Endometrium (tissue), 2 donors: Measurements from ENCODE around the gene PDZD2.

Experiments
- FAIRE-seq: peaks from 2 replicates; lab custom pipeline; 2012; peaks lifted over from hg19 to GRCh38; lab: Jason Lieb, UNC
- donor health status: control.
- donor health status: control.

Gene PDZD2

GRCh38 chr5:32042551-32042961 is 403.6 kb downstream of the PDZD2 start:
- FAIRE-seq, result no peak

GRCh38 chr5:32043105-32043504 is 404.2 kb downstream of the PDZD2 start:
- FAIRE-seq, result no peak

- FAIRE-seq, result no peak
These were observed 405.5 kb downstream of the PDZD2 start for GRCh38 chr5:32044434-32044833.

GRCh38 chr5:32044939-32045338 is 406.0 kb downstream of the PDZD2 start:
- no peak for FAIRE-seq

GRCh38 chr5:32047056-32047455 is 408.1 kb downstream of the PDZD2 start:
- FAIRE-seq, result no peak

GRCh38 chr5:32051796-32052195 is 412.9 kb downstream of the PDZD2 start:
- no peak for FAIRE-seq

- FAIRE-seq, result no peak
These were observed 417.2 kb downstream of the PDZD2 start for GRCh38 chr5:32055891-32056866.

- peak; percentile 4 for FAIRE-seq
These were observed 418.5 kb downstream of the PDZD2 start for GRCh38 chr5:32057187-32058096.

- FAIRE-seq, result no peak
These were observed 419.2 kb downstream of the PDZD2 start for GRCh38 chr5:32058101-32058500.

GRCh38 chr5:32058997-32059396 is 420.1 kb downstream of the PDZD2 start:
- no peak for FAIRE-seq

GRCh38 chr5:32059761-32060530 is 421.0 kb downstream of the PDZD2 start:
- no peak for FAIRE-seq

GRCh38 chr5:32061236-32061635 is 422.3 kb downstream of the PDZD2 start:
- FAIRE-seq, result no peak

GRCh38 chr5:32066448-32066847 is 427.5 kb downstream of the PDZD2 start:
- FAIRE-seq, result no peak

GRCh38 chr5:32067774-32068470 is 429.0 kb downstream of the PDZD2 start:
- no peak for FAIRE-seq

- no peak for FAIRE-seq
These were observed 429.6 kb downstream of the PDZD2 start for GRCh38 chr5:32068561-32068960.

- FAIRE-seq, result no peak
These were observed 430.5 kb downstream of the PDZD2 start for GRCh38 chr5:32069396-32069795.

GRCh38 chr5:32071351-32071944 is 432.5 kb downstream of the PDZD2 start:
- FAIRE-seq, result no peak

- FAIRE-seq, result no peak
These were observed 433.1 kb downstream of the PDZD2 start for GRCh38 chr5:32072054-32072453.

- no peak for FAIRE-seq
These were observed 435.5 kb downstream of the PDZD2 start for GRCh38 chr5:32074401-32074800.

- peak; percentile 87 for FAIRE-seq
These were observed 438.1 kb downstream of the PDZD2 start for GRCh38 chr5:32076699-32077695.
